Measurements from ENCODE around the gene AZGP1. TPM values are rescaled to one million over a fixed set of nuclear protein-coding genes. Genes with fewer than 3 reads are reported as not detected.
A peak's percentile ranks its signal among the peaks of the same experiment; 100 is the strongest.
"Not testable (repeated sequence)": the region's sequence is repeated elsewhere in the genome, so short reads cannot be mapped to it uniquely, and the experiment has no call there.

AZGP1 gene
- total and polyA plus RNA-seq, 9 donors = 0.34 to 21.3 (median 2.3) TPM

DNA sequence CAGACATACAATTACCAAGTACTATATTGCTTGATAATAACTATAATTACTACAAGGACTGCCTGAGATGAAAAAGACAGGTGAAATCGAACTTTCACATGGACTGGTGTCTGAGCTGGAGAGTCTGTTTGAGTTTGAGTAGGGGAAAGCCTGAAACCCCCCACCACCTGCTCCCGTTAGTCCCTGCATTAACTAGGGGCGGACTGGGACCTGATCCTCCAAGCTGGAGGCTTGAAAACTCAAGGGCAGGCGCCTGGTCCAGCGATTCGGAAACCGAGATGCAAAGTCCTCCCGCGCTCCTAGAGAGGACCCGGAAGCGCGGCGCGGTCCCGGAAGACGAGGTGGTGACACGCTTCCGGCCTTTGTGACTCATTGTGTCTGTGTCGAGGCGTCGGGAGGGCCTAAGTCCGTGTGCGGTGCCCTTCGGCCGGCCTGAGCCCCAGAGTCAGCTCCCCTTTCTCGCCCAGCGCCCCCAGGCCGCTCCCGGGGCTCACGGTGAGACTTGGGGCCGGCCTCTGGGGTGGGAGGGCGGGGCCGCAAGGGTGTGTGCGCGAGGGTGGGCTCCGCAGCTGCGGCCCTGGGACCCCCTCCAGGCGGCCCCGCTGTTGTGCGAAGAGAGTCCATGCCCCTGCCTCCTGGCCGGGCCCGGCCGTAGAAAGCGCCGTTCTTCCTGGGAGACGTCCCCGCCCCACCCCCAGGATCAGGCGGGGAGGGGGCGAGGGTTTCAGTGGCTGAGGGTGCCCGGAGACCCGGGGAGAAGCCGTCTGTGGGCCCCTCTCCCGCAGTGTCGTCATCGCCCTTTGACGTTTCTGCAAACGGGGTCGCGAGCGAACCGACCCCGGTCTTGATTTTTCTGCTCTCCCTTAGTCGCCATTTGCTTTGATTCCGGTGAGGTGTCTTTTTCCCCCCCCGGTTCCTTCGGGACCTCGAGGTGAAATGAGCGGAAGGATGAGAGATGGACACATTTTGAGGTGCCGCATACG lies 39.7 kb upstream of the AZGP1 start, which contains the start of gene ZKSCAN1:
ZKSCAN1 (plus strand) TSS at position 365 of the 983 bp plus-strand sequence. CDS start 7,911 bp downstream, outside the sequence.
- Histone ChIP-seq H3K36me3 (no peaks in the 10 kb centered on the region), H3K27ac (peak within 1 kb of the TSS; percentile 85 to 96), H3K27me3 (no peaks in the 10 kb centered on the region), H3K9me3 (no peaks in the 10 kb centered on the region), H3K4me1 (ENCODE audit: insufficient read depth) (peaks cover 9% of the 10 kb centered on the region), H3K4me3 (peak within 1 kb of the TSS; percentile 94)
- 1 to 2% (median 2%) methylated on average over 41 to 70 of the region's 70 CpGs for WGBS, 3 donors
- intact Hi-C loops (cut with DNase I) = no loop called here
- TF ChIP-seq EP300 (IDR thresholded peaks at IDR 0.05) (no peak), POLR2A (IDR thresholded peaks at IDR 0.05) (peak; percentile 84)
- TF ChIP-seq, protein P1, sequence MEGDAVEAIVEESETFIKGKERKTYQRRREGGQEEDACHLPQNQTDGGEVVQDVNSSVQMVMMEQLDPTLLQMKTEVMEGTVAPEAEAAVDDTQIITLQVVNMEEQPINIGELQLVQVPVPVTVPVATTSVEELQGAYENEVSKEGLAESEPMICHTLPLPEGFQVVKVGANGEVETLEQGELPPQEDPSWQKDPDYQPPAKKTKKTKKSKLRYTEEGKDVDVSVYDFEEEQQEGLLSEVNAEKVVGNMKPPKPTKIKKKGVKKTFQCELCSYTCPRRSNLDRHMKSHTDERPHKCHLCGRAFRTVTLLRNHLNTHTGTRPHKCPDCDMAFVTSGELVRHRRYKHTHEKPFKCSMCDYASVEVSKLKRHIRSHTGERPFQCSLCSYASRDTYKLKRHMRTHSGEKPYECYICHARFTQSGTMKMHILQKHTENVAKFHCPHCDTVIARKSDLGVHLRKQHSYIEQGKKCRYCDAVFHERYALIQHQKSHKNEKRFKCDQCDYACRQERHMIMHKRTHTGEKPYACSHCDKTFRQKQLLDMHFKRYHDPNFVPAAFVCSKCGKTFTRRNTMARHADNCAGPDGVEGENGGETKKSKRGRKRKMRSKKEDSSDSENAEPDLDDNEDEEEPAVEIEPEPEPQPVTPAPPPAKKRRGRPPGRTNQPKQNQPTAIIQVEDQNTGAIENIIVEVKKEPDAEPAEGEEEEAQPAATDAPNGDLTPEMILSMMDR (IDR thresholded peaks at IDR 0.05) = no peak
- peak; percentile 82 to 90 (median 88) for DNase-seq

DNA sequence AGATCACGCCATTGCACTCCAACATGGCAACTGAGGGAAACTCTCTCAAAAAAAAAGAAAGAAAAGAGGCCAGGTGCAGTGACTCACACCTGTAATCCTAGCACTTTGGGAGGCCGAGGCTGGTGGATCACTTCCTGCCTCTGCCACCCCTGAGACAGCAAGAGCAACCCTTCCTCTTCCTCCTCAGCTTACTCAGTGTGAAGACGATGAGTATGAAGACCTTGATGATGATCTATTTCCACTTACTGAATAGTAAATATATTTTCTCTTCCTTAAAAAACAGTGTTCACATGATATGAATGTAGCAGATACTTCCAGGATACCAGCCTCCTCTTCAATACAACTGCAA lies 37.5 kb upstream of the AZGP1 start:
- peak in 1 of 5 donors; percentile 3 for DNase-seq
- Histone ChIP-seq H3K9me3 (no peaks in the 10 kb centered on the region), H3K4me1 (ENCODE audit: insufficient read depth) (peaks cover 3% of the 10 kb centered on the region), H3K27me3 (no peaks in the 10 kb centered on the region), H3K36me3 (no peaks in the 10 kb centered on the region), H3K27ac (no peak overlapping the region), H3K4me3 (no peak overlapping the region)
- no peak for TF ChIP-seq EP300 (IDR thresholded peaks at IDR 0.05)
- TF ChIP-seq, protein P1 (IDR thresholded peaks at IDR 0.05) = no peak
- TF ChIP-seq POLR2A (IDR thresholded peaks at IDR 0.05) = no peak
- intact Hi-C loops (cut with DNase I) = no loop called here
- WGBS, 3 donors = 79 to 82% (median 80%) methylated on average over 3 of the region's 3 CpGs

DNA sequence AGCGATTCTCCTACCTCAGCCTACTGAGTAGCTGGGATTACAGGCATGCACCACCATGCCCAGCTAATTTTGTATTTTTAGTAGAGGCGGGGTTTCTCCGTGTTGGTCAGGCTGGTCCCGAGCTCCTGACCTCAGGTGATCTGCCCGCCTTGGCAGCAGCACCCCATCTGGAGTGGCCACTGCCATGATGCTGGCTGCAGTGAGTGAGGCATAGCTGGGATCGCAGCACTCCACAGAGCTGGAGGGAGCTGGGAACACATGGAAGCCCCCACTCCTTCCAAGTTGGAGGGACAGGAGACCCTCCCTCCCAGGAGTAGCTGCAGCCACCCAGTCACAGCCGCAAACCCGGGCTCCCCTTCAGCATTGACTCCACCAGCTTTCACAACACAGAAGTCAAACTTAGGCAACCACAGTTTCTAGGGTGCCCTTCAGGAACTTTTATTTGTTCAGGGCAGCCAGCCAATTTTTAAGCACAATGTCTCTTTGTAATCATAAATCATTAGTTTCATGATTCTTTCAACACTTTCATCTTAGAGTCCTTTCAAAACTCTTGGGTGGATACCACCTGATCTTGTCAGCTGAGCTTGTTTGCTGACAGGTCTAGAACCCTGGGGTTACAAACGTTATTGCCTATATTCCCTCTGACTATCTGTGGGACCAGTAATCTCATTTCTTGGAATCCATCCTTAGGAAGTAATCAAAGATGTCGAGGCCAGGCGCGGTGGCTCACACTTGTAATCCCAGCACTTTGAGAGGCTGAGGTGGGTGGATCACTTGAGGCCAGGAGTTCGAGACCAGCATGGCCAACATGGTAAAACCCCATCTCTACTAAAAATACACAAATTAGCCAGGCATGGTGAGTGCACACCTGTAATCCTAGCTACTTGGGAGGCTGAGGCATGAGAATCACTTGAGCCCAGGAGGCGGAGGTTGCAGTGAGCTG lies 36.8 kb upstream of the AZGP1 start:
- H3K9me3 ChIP-seq; H3K27ac ChIP-seq; H3K36me3 ChIP-seq; H3K27me3 ChIP-seq; H3K4me3 ChIP-seq; H3K4me1 ChIP-seq (ENCODE audit: insufficient read depth); intact Hi-C loops (cut with DNase I): not testable (repeated sequence)
- DNase-seq = peak in 1 of 5 donors; percentile 13
- WGBS, 3 donors = 80 to 88% (median 81%) methylated on average over 14 of the region's 14 CpGs

DNA sequence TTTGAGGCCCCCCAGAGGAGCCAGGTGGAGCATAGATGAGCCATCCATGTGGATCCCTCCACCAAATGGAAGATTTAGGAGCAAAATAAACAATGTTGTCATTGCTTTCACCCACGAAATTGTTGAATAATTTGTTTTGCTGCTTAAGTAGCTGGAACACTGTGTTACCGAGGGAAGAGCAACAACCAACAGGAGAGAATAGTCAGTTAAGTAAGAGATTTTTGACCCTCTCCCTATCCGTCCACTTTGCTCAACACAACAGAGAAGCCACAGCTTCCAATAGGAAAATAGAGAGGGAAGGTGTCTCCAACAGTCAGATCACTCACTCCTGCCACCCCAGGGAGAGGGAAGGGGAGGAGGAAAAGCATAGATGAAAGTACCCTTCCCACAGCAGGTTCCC lies 35.7 kb upstream of the AZGP1 start:
- H3K27me3 ChIP-seq = no peaks in the 10 kb centered on the region
- no peak for DNase-seq
- TF ChIP-seq EP300 (IDR thresholded peaks at IDR 0.05) = no peak
- no peak for TF ChIP-seq POLR2A (IDR thresholded peaks at IDR 0.05)
- TF ChIP-seq, protein P1 (IDR thresholded peaks at IDR 0.05) = no peak
- no peaks in the 10 kb centered on the region for H3K9me3 ChIP-seq
- intact Hi-C loops (cut with DNase I) = no loop called here
- no peak overlapping the region for H3K27ac ChIP-seq
- 31 to 38% (median 34%) methylated on average over 3 of the region's 3 CpGs for WGBS, 3 donors
- no peaks in the 10 kb centered on the region for H3K36me3 ChIP-seq
- no peak overlapping the region for H3K4me3 ChIP-seq
- H3K4me1 ChIP-seq (ENCODE audit: insufficient read depth) = peaks cover under 1% of the 10 kb centered on the region
